CD4-positive, alpha-beta memory T cell (primary cell): ENCODE results near the gene ATXN7L1. TPM values are rescaled to one million over a fixed set of nuclear protein-coding genes. Genes with fewer than 3 reads are reported as not detected.

Source experiments
- CTCF ChIA-PET: fragments of 350-600 bp; sonication (Branson Sonifier 250); formaldehyde crosslinking; loops from one replicate; lab custom pipeline; 2021; ENCODE audit warnings: inconsistent platforms; ENCODE audit not compliant: partially characterized antibody; lab: Charles Lee
- POLR2A ChIA-PET: fragments of 350-600 bp; sonication (Branson Sonifier 250); formaldehyde crosslinking; loops from one replicate; lab custom pipeline; 2021; ENCODE audit not compliant: partially characterized antibody; lab: Charles Lee
- DNase-seq, 5 donors: peaks; one replicate each; pipeline versions ENCODE4 v3.0.0 to v3.0.0-alpha.2; 2020 to 2022; ENCODE audit warnings: mixed read lengths in 1 of 5
- H3K27ac ChIP-seq: one replicate; pipeline ENCODE4 v1.7.0; 2013; ENCODE audit warnings: low read depth, low read length
- H3K27me3 ChIP-seq: 2 replicates; pipeline ENCODE4 v1.7.0; 2013; ENCODE audit warnings: mild to moderate bottlenecking, low read length, moderate library complexity; ENCODE audit not compliant: insufficient read depth
- H3K36me3 ChIP-seq: 2 replicates; pipeline ENCODE4 v1.7.0; 2013; ENCODE audit warnings: mild to moderate bottlenecking, low read length, moderate library complexity; ENCODE audit not compliant: insufficient read depth
- H3K4me1 ChIP-seq: 2 replicates; pipeline ENCODE4 v1.7.0; 2013; ENCODE audit warnings: mild to moderate bottlenecking, low read length, moderate library complexity; ENCODE audit not compliant: insufficient read depth
- H3K4me3 ChIP-seq, 2 donors: one replicate each; pipeline ENCODE4 v1.7.0; 2013; ENCODE audit warnings: low read length in 2 of 2, mild to moderate bottlenecking in 1 of 2
- H3K9me3 ChIP-seq, 2 donors: one replicate each; pipeline ENCODE4 v1.7.0; 2013; ENCODE audit warnings: low read length in 2 of 2, control low read depth in 1 of 2; ENCODE audit not compliant: control insufficient read depth in 1 of 2
- H3K27ac Mint-ChIP-seq, 7 donors: one replicate each; pipeline ENCODE4 v1.8.0; 2020 to 2021; ENCODE audit warnings: mixed read lengths in 7 of 7, mild to moderate bottlenecking in 6 of 7, inconsistent platforms in 3 of 7, moderate library complexity in 3 of 7
- H3K27me3 Mint-ChIP-seq, 2 donors: one replicate each; pipeline ENCODE4 v1.8.0; 2020 to 2021; ENCODE audit warnings: mixed read lengths in 2 of 2
- H3K36me3 Mint-ChIP-seq, 2 donors: one replicate each; pipeline ENCODE4 v1.8.0; 2020 to 2021; ENCODE audit warnings: mixed read lengths in 2 of 2, inconsistent platforms in 1 of 2, mild to moderate bottlenecking in 1 of 2
- H3K4me1 Mint-ChIP-seq, 4 donors: one replicate each; pipeline ENCODE4 v1.8.0; 2020 to 2021; ENCODE audit warnings: mixed read lengths in 4 of 4, mild to moderate bottlenecking in 1 of 4
- H3K4me3 Mint-ChIP-seq, 8 donors: one replicate each; pipeline ENCODE4 v1.8.0; 2020 to 2021; ENCODE audit warnings: mixed read lengths in 8 of 8, mild to moderate bottlenecking in 7 of 8, moderate library complexity in 6 of 8, inconsistent platforms in 3 of 8
- H3K9me3 Mint-ChIP-seq, 8 donors: one replicate each; pipeline ENCODE4 v1.8.0; 2020 to 2021; ENCODE audit warnings: mixed read lengths in 8 of 8, mild to moderate bottlenecking in 5 of 8, inconsistent platforms in 3 of 8, moderate library complexity in 1 of 8
- intact Hi-C: fragments of 100-400 bp; cut with micrococcal nuclease; formaldehyde crosslinking; loops from one replicate; pipeline ENCODE4 v1.15.1; 2023
- polyA plus RNA-seq, 2 donors: library from polyadenylated mRNA; unstranded; fragments of 300-500 nt; fragmentation: Illumina TruSeq; gene quantifications; one replicate each; pipeline ENCODE4 v1.2.3, GENCODE V29; 2021
- total RNA-seq, 2 experiments: library from RNA; stranded (reverse); gene quantifications; one replicate each; pipeline ENCODE4 v1.2.3, GENCODE V29; 2021

ATXN7L1 gene
- total and polyA plus RNA-seq, 4 experiments from 2014 or later, result 8.7 to 62.2 (median 42.6) TPM

DNA sequence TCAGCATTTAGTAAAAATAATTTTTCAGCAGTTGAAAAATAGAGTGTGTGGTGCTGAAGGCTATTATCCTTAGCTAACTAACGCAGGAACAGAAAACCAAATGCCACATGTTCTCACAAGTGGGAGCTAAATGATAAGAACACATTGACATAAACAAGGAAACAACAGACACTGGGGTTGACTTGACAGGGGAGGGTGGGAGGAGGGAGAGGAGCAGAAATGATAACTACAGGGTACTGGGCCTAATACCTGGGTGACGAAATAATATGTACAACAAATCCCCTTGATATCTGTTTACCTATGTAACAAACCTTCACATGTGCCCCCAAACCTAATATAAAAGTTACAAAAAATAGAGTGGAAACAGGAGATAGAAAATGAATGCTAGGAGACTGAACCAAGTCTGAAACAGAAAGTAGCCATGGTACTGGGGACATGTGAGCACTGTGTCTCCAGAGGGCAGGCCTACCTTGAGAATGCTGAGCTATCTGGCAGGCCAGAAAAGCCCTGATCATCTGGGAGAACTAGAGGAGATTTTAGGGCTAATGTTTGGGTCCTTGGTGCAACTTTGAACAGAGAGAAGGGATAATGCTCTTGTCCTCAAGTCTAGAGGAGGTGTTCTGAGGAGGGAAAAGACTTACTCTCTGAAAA, 290.4 kb downstream of the ATXN7L1 start:
- Mint-ChIP-seq H3K4me1 (peaks cover 5 to 10% (median 7%) of the 10 kb centered on the region in 4 donors), H3K4me3 (no peak overlapping the region), H3K27me3 (peaks cover 0 to 2% of the 10 kb centered on the region in 2 donors), H3K36me3 (peaks cover 0 to 2% of the 10 kb centered on the region in 2 donors), H3K9me3 (peaks cover 0 to 13% (median 5%) of the 10 kb centered on the region in 8 donors), H3K27ac (peak overlapping the region in 1 of 7 donors; percentile 34)
- intact Hi-C loops, result loop anchor here (5.0 kb wide), 2 partner anchors 604 to 1354 kb away; no protein-coding TSS in a partner anchor
- DNase-seq, result no peak
- H3K27ac ChIP-seq, result no peak overlapping the region
- no peaks in the 10 kb centered on the region for H3K9me3 ChIP-seq
- ChIA-PET CTCF (no interaction called here), POLR2A (no interaction called here)
- peaks cover 4% of the 10 kb centered on the region for H3K4me1 ChIP-seq
- no peaks in the 10 kb centered on the region for H3K27me3 ChIP-seq
- no peak overlapping the region for H3K4me3 ChIP-seq
- H3K36me3 ChIP-seq, result no peaks in the 10 kb centered on the region

DNA sequence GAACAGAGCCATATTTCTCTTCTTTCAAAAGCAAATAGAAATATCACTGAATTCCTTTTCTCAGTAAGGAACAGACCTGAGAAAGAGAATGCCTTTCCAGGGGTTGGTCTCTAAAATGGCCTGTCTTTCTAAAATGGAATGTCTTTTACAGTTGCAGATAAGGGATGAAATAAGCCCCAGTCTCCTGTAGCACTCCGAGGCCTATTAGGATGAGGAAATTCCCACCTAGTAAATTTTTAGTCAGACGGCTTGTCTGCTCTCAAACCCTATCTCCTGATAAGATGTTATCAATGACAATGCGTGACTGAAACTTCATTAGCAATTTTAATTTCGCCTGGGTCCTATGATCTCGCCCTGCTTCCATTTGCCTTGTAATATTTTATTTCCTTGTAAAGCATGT, 292.2 kb downstream of the ATXN7L1 start:
- Mint-ChIP-seq H3K27me3 (peaks cover 0 to 2% of the 10 kb centered on the region in 2 donors), H3K36me3 (peaks cover 0 to 2% of the 10 kb centered on the region in 2 donors), H3K4me3 (no peak overlapping the region), H3K9me3 (peaks cover 0 to 13% (median 5%) of the 10 kb centered on the region in 8 donors), H3K27ac (no peak overlapping the region), H3K4me1 (peaks cover 1 to 9% (median 4%) of the 10 kb centered on the region in 4 donors)
- H3K9me3 ChIP-seq, result no peaks in the 10 kb centered on the region
- CTCF ChIA-PET, result no interaction called here
- intact Hi-C loops, result no loop called here
- no peak overlapping the region for H3K4me3 ChIP-seq
- H3K27ac ChIP-seq, result no peak overlapping the region
- no peak for DNase-seq
- peaks cover 4% of the 10 kb centered on the region for H3K4me1 ChIP-seq
- no peaks in the 10 kb centered on the region for H3K36me3 ChIP-seq
- no peaks in the 10 kb centered on the region for H3K27me3 ChIP-seq
- POLR2A ChIA-PET, result no interaction called here

DNA sequence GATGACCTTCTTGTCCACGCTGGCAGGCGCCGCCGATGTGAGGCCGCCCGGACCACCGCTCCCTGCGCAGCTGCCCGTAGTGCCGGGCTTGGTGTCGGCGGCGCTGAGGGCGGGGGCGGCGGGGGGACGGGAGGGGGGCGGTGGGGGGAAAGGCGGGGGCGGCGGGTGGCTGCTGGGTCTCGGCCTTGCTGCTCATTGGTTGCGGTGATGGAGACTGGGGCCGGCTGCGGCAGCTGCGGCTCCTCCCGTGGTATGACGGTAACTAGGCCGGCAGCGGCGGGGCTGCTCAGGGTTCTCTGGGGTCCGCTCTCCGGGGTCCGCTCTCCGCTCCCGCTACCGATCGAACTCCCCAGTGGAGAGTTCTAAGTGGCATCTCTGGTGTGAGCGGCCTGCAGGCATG, 293.3 kb downstream of the ATXN7L1 start:
- intact Hi-C loops, result no loop called here
- peaks cover 0 to 2% of the 10 kb centered on the region in 2 donors for H3K27me3 Mint-ChIP-seq

DNA sequence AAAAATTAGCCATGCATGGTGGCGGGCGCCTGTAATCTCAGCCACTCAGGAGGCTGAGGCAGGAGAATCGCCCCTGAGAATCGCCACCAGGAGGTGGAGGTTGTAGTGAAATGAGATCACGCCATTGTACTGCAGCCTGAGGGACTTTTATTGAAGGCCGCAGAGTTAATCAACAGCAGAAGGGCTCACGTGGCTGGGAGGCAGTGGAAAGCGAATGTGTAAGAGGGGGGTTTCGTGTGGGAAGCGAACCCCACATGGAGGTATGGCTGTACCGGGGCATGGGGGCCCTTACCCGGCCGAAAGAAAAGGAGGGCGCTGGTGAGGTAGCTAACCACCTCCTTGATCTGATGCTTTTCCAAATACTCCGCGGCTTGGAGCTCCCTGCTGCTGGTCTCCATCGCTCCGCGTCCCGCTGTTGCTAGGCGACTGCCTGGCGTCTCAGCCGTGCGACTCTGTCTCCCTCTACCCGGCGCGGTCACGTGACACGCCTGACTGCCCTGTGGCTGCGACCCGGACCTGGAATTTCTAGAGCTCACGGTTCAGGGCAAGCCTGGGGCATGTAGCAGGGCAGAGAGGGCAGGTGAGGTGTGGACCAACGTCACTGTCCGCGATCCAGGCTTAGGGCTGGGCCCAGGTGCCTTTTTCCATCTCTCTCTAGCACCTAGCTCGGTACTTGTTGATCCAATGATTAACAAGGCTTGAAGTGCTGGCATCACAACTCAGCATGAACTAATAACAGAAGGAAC, 295.2 kb downstream of the ATXN7L1 start, which contains the start of gene EFCAB10:
Gene EFCAB10 (minus strand): TSS at position 428 of the 746 bp plus-strand sequence. CDS start 30 bp downstream, at position 398.
- intact Hi-C loops, result no loop called here
- POLR2A ChIA-PET, result no interaction called here
- H3K27me3 Mint-ChIP-seq, result peaks cover 0 to 2% of the 10 kb centered on the region in 2 donors

More for the DNA sequence above, 293.3 kb downstream of the ATXN7L1 start:
- Mint-ChIP-seq H3K4me3 (no peak overlapping the region), H3K27ac (no peak overlapping the region), H3K9me3 (peaks cover 0 to 13% (median 5%) of the 10 kb centered on the region in 8 donors), H3K36me3 (peaks cover 0 to 2% of the 10 kb centered on the region in 2 donors), H3K4me1 (peaks cover 0 to 8% (median 2%) of the 10 kb centered on the region in 4 donors)
- no peak for DNase-seq
- ChIA-PET POLR2A (no interaction called here), CTCF (no interaction called here)
- Histone ChIP-seq H3K4me1 (peaks cover 1% of the 10 kb centered on the region), H3K9me3 (no peaks in the 10 kb centered on the region), H3K27me3 (no peaks in the 10 kb centered on the region), H3K27ac (no peak overlapping the region), H3K36me3 (no peaks in the 10 kb centered on the region), H3K4me3 (no peak overlapping the region)

DNA sequence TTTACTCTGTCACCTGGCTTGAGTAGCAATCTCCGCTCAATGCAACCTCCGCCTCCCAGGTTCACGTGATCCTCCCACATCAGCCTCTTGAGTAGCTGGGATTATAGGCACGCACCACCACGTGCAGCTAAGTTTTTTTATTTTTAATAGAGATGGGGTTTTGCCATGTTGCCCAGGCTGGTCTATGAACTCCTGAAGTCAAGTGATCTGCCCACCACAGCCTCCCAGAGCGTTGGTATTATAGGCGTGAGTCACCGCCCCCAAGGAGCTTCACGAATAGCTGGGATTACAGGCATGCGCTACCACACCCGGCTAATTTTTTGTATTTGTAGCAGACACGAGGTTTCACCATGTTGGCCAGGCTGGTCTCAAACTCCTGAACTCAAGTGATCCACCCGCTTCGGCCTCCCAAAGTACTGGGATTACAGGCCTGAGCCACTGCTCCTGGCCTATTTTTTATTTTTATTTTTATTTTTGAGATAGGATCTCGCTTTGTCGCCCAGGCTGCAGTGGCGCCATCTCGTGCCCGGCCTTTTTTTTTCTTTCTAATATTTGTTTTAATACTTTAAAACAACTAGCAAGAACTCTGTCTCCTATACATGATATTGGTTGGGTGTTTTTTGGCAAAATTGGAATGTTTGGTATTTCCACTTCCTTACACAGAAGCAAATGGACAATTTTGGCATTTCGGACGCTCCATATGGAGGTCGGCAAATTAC, 296.2 kb downstream of the ATXN7L1 start:
- POLR2A ChIA-PET, result no interaction called here
- intact Hi-C loops, result no loop called here
- peak overlapping the region in 1 of 8 donors; percentile 54 for H3K4me3 Mint-ChIP-seq

More for the DNA sequence above, 295.2 kb downstream of the ATXN7L1 start, which contains the start of gene EFCAB10:
- H3K4me3 Mint-ChIP-seq, result peak within 1 kb of the TSS; percentile 69 to 84 (median 76)
- Histone ChIP-seq H3K9me3 (no peaks in the 10 kb centered on the region), H3K4me3 (peak within 1 kb of the TSS in 1 of 2 donors; percentile 11), H3K27ac (no peak within 1 kb of the TSS), H3K36me3 (no peaks in the 10 kb centered on the region), H3K4me1 (no peaks in the 10 kb centered on the region), H3K27me3 (no peaks in the 10 kb centered on the region)
- H3K9me3 Mint-ChIP-seq, result peaks cover 0 to 13% (median 5%) of the 10 kb centered on the region in 8 donors
- H3K4me1 Mint-ChIP-seq, result peaks cover 0 to 8% (median 2%) of the 10 kb centered on the region in 4 donors
- CTCF ChIA-PET, result interaction anchor here (0.6 kb wide), 1 partner anchor 550 kb away, joined by 3 read pairs; no protein-coding TSS in a partner anchor
- peaks cover 0 to 2% of the 10 kb centered on the region in 2 donors for H3K36me3 Mint-ChIP-seq
- DNase-seq, result peak; percentile 14 to 50 (median 19)
- peak within 1 kb of the TSS in 2 of 7 donors; percentile 42 to 64 for H3K27ac Mint-ChIP-seq

DNA sequence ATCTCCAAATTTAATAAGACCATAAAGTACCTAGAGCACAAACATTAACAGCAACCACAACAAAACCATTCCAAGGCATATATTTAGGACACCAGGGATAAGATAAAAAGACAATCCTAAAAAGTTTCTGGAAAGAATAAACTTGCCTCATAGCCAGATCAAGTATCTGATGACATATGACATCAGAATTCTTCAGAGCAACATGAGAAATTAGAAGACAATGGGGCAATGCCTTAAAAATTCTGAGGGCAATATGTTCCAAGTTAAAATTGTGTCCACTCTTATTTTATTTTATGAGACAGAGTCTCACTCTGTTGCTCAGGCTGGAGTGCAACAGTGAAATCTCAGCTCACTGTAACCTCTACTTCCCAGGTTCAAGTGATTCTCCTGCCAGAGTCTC, 297.9 kb downstream of the ATXN7L1 start:
- H3K9me3 Mint-ChIP-seq, result peaks cover 0 to under 1% (median 0%) of the 10 kb centered on the region in 8 donors
- no peak overlapping the region for H3K4me3 ChIP-seq
- intact Hi-C loops, result no loop called here
- no peak overlapping the region for H3K4me3 Mint-ChIP-seq
- peaks cover 0 to 8% (median 2%) of the 10 kb centered on the region in 4 donors for H3K4me1 Mint-ChIP-seq
- no peaks in the 10 kb centered on the region for H3K4me1 ChIP-seq
- H3K27me3 ChIP-seq, result no peaks in the 10 kb centered on the region
- H3K27me3 Mint-ChIP-seq, result peaks cover 0 to 2% of the 10 kb centered on the region in 2 donors
- H3K36me3 Mint-ChIP-seq, result no peaks in the 10 kb centered on the region
- no peak overlapping the region for H3K27ac Mint-ChIP-seq
- DNase-seq, result no peak
- ChIA-PET POLR2A (no interaction called here), CTCF (interaction anchor here (2.2 kb wide), 1 partner anchor 10 kb away, joined by 12 read pairs; no protein-coding TSS in a partner anchor)
- H3K36me3 ChIP-seq, result no peaks in the 10 kb centered on the region
- H3K9me3 ChIP-seq, result no peaks in the 10 kb centered on the region
- no peak overlapping the region for H3K27ac ChIP-seq

More for the DNA sequence above, 296.2 kb downstream of the ATXN7L1 start:
- H3K9me3 ChIP-seq, result no peaks in the 10 kb centered on the region
- DNase-seq, result no peak
- Mint-ChIP-seq H3K27ac (no peak overlapping the region), H3K4me1 (peaks cover 0 to 8% (median 2%) of the 10 kb centered on the region in 4 donors), H3K9me3 (peaks cover 0 to 13% (median 5%) of the 10 kb centered on the region in 8 donors), H3K36me3 (peaks cover 0 to 2% of the 10 kb centered on the region in 2 donors), H3K27me3 (peaks cover 0 to 2% of the 10 kb centered on the region in 2 donors)
- CTCF ChIA-PET, result interaction anchor here (2.2 kb wide), 1 partner anchor 8 kb away, joined by 12 read pairs; no protein-coding TSS in a partner anchor
- H3K27ac ChIP-seq, result no peak overlapping the region
- H3K4me1 ChIP-seq, result no peaks in the 10 kb centered on the region
- H3K36me3 ChIP-seq, result no peaks in the 10 kb centered on the region
- no peaks in the 10 kb centered on the region for H3K27me3 ChIP-seq
- no peak overlapping the region for H3K4me3 ChIP-seq
